HG03342 (cell line): Measurements from ENCODE around the gene TMPRSS2.

Experiments used
- ATAC-seq: cut with Tn5 transposase; IDR thresholded peaks from one replicate; pipeline ENCODE4 v1.9.1; 2021; ENCODE audit warnings: mild to moderate bottlenecking, moderate library complexity; ENCODE audit not compliant: unreplicated experiment

The TMPRSS2 gene

DNA sequence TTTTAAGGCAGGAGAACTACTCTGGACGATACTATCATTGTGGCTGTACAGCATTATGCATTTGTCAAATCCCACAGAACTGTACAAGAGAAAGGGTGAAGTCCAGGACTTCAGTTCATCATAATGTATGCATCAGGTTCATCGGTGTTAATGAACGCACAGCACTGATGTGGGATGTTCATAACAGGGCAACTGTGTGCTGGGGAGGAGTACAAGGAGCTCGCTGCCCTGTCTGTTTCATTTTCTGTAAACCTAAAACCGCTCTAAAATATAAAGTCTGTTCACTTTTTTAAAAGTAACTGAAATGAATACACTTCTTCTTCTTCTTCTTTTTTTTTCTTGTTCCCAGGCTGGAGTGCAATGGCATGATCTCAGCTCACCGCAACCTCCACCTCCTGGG is 25.0 kb downstream of the TMPRSS2 start:
- no peak for ATAC-seq

GRCh38 chr21:41482301-41482700 is 25.7 kb downstream of the TMPRSS2 start:
- ATAC-seq, result no peak

GRCh38 chr21:41481191-41481590 is 26.8 kb downstream of the TMPRSS2 start:
- no peak for ATAC-seq

DNA sequence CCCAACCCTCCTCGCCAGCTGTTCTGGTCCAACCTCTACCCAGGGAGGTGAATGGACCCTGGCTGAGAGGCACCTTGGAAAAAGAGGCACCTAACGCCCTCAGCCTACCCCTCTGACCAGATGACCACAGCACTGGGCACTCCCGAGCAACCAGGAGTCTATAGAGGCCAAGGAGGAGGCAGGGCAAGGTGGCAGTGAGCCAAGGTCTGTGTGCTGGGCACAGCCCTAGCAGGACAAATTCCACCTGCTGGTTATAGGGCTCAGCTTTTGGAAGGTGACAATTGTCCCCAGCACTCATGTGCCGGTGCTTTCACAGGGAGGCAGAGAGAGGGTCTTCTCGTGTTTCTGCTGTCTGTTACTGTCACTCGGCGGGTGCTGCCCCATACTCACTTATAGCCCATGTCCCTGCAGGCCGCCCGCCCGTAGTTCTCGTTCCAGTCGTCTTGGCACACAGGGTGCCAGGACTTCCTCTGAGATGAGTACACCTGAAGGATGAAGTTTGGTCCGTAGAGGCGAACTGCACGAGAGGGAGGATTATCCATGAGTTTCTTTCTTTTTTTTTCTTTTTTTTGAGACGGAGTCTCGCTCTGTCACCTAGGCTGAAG is 27.8 kb downstream of the TMPRSS2 start:
- ATAC-seq, result no peak

DNA sequence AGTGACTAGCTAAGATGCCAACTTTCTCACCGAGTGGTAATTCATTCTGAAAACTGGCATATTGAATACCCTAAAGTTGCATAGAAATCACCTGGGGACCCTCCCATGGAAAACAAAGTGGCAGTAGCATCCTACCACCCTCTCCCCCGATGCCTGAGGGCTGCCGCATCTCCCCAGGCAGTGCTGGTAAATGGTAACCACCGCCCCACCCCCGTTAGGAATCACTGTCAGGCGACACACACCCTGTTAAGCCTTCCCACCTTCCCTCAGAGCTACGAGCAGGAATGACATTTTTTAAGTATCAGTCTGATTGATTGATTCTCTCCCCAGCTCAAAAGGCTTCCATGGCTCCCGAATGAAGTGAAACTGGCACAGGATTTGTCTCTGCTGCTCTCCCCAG is 28.3 kb downstream of the TMPRSS2 start:
- no peak for ATAC-seq

DNA sequence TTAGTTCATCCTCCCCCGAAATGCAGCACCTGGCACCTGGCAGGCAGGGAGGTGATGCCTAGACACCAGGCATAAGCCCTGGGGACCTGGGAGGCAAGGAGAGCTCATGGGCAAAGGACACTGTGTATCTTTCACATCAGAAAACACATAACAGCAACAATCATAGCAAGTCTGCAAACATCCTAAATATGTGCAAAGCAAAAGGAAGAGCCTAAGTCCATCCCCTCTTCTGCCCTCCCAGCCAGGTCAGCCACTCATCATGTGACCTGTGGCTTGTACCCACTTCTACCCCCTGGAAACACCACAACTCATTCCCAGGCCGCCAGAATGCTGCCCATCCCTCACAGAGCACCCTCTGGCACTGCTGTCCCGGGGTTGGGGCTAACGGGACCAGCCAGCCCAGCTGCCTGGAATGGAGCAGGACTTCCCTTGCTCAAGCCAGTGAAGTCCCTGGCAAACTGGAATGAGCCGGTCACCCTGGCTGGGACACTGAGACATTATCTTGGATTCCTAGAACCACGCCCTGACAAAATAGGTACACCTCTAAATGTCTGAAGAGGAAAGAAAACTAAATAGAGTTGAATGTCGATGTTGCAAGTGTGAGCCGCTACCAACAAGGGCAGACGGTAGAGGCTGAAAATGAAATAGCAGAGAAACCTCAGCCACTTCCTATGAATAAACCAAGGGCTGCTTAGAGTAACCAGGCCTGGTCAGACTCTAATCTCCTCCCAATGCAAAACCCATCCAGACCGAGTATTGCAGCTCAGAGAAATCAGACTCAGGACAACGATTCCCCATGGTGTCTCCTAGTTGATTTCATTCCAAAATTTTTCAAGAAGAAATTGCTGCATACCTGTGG is 29.4 kb downstream of the TMPRSS2 start:
- ATAC-seq, result no peak

DNA sequence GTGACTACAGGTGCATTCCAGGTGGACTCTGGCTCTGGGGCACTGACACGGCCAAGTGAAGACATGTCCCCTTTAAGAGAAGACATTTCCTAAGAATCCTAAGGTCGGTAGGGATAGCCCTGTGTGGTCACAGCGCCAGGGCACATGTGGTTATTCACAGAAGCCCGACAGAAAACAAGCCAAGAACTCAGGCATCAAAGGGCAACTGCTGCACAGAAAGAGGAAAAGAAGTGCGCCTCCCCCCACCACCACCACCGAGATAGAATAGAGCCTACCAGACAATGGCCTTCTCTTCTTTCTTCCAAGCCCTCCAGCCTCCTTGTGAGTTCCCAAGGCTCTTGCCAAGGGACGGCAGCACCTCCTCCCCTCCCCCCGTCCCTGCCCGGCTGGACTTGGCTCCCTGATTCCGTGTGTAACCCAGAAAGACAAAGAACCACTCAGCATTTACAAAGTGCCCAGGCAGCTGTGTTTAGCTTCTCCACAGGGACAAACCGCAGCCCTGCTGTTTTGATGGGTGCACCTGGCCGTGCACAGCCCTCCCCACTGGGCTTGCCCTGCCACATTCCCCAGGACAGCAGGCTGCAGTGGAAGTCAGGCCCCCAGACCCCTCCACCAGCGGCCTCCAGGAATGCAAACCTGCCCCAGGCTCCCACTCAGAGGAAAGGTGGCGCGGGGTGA is 30.2 kb downstream of the TMPRSS2 start:
- no peak for ATAC-seq

GRCh38 chr21:41475714-41476420 is 32.1 kb downstream of the TMPRSS2 start:
- ATAC-seq, result no peak

DNA sequence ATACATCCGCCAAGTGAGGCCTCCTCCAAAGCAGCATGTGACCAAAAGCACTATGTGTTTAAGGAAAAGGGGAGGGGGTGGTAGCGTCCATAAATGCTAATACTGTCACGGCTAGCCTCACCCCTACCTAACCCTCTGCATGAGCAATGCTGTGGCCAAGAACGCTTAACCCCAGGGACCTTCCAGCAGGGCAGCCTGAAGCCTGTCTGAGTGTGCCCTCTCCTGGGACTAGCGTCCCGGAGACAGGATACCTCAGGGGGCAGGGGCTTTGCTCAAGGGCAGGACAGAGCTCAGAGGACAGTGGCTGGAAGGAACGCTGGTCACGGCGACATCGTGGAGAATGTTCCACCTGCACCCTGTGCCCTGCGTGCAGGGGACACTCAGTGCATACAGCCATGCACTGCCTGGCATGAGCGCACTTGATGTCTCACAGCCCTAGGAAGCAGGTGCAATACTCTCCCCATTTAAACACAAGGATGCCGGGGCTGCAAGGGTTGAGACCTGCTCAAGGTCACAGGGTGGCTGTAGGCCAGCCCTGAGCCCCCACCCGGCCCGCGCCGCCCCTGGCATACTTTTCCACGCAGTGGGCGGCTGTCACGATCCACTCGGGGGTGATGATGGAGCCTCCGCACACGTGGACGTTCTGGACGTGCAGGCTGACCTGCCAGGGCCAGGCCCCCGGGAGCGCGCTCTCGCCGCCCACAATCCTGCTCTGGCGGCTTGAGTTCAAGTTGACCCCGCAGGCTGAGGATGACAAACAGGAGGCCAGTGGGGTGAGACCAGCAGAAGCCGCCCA is 35.0 kb downstream of the TMPRSS2 start:
- ATAC-seq, result no peak

DNA sequence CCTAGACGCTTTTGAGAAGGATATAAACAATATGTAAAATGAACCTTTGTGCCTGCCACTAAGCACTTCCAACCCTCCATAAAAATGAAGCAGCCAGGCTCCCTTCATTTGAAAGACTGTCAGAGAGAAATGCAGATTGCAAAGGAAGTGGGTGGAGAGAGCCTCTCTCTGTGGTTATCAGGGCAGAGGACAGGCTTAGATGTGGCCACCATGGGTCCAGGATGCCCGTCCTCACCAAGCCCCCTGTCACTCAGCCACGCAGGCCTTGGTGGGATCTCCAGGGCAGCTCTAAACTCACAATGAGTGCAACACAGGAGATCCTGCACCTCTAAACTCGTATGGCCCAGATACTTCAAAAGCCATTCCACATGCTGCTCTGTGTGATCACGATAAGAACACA is 37.9 kb downstream of the TMPRSS2 start:
- ATAC-seq, result no peak

GRCh38 chr21:41466024-41466820 is 41.7 kb downstream of the TMPRSS2 start:
- ATAC-seq, result no peak

DNA sequence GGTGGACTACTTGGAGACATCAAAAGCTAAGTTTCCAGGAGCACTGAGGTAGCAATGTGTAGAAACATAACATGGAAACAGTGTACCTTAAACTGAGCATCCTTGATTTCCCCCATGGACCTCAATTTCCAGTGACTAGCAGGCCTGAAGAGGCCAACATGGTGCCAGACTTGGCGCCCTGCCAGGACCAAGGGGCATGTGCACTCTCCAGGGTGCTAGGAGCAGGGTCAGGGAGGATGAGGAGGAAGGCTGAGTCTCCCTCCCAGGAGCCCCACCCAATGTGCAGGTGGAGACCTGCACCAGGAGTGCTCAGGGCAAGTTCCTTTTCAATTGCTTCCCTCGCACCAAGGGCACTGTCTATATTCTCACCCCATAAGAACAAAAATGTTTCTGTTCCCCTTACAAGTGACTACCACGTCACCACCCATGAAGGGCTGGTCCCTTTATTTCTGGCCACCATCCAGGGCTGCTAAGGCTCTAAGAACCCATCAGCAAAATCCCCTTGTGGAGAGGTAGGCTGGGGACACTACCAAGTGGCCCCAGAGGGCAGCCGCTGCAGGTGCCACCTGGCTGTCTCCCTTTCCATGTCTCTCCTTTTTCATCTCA is 42.7 kb downstream of the TMPRSS2 start:
- no peak for ATAC-seq

DNA sequence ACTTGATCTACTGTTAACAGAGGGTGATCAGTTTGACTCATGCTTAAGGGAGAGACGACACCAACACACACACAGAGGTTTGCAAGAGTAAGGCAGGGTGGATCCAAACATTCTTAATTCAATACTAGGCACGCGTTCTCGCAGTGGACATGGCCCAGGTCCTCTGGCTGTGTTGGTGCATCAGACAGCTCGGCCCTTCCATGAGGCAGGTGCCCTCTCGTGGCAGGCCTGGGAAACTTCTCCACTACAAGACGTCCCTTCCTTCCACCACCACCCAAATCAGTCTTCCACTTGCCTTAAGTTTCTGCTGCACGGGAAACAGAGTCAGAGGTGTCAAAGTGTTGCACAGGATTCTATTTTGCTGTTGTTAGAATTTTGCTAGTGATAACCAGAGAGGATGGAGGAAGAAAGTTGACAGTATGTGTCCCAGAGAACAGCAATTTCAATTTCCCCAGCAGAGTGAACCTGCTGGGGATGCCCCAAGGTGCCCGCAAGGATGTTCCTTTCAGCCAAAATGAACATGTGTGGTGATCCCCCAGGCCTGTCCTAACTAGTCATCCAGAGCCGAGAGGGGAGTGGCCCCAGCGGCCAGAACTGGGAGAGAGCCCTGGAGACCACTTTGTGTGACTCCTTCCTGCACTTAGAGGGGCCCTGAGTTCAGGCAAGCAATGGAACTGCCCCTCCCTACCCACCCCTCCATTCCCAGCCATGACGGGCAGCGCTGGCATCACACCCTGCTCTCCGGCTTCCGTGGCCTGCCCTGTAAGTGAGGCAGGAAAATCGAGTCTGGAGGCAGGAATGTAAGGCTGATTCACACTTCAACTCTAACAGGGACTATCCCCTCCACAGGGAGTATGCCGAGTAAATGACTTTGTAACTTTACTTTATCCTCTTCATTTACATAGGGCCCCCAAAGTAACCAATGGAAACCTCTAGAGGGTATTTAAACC is 47.1 kb downstream of the TMPRSS2 start:
- ATAC-seq, result peak; percentile 51

DNA sequence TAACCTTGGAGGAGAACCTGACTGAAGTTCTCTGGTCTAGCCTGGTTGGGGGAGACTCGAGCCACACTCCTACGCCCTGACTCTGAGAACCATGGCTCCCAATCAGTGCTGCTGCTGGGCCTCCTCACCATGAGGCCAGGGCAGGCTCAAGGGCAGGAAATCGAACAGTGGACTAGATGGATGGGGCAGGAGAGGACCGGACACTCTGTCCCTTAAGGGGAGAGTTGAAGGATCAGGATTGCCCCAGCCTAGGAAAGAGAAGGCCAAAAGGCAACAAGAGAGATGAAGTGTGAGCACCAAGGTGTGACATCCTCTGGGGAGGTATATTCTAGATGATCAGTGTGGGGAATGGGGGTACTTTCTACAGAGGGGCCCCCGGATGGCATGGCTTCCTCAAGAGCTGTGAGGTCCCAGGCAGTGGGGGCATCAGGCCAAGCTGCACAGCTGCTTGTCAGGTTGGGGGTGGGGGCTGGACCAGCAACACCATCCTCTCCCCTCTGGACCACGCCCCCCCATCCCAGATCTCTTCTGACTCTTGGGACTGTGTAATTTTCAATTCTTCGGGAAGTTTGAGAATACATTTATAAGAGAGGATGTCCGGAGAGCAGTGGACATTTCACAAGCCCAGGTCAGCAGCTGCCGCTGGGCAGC is 47.9 kb downstream of the TMPRSS2 start:
- no peak for ATAC-seq

DNA sequence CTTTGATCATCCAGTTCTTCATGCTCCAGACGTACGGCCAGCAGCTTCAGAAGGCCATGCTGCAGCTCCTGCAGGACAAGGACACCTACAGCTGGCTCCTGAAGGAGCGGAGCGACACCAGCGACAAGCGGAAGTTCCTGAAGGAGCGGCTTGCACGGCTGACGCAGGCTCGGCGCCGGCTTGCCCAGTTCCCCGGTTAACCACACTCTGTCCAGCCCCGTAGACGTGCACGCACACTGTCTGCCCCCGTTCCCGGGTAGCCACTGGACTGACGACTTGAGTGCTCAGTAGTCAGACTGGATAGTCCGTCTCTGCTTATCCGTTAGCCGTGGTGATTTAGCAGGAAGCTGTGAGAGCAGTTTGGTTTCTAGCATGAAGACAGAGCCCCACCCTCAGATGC is 49.4 kb downstream of the TMPRSS2 start:
- no peak for ATAC-seq

- ATAC-seq, result no peak
These were observed 49.8 kb downstream of the TMPRSS2 start for GRCh38 chr21:41458121-41458520.

DNA sequence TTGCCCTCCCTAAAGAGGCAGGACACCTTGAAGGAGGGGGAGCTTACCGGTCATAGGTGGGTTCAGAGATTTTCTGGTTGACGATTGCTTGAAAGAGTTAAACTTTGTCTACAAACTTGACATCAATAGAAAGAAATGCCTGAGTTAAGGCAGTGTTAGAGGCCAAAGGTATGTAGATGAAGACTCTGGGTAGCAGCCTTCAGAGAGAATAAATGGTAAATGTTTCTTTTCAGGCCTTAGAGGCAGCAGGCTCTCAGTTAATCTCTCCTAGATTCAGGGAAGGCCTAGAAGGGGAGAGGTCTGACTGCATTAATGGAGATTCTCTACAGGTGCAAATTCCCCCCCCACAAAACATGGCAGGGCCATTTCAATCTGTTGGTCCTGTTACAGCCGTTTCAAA is 54.2 kb downstream of the TMPRSS2 start:
- ATAC-seq, result no peak

GRCh38 chr21:41453198-41453597 is 54.8 kb downstream of the TMPRSS2 start:
- ATAC-seq, result no peak
